Measurements from ENCODE around the gene TUFT1. TPM values are rescaled to one million over a fixed set of nuclear protein-coding genes. Genes with fewer than 3 reads are reported as not detected.
"Not testable (repeated sequence)": the region's sequence is repeated elsewhere in the genome, so short reads cannot be mapped to it uniquely, and the experiment has no call there.

TUFT1 gene
- total RNA-seq, 1 donor from 2014 or later, result 36.6 TPM

DNA sequence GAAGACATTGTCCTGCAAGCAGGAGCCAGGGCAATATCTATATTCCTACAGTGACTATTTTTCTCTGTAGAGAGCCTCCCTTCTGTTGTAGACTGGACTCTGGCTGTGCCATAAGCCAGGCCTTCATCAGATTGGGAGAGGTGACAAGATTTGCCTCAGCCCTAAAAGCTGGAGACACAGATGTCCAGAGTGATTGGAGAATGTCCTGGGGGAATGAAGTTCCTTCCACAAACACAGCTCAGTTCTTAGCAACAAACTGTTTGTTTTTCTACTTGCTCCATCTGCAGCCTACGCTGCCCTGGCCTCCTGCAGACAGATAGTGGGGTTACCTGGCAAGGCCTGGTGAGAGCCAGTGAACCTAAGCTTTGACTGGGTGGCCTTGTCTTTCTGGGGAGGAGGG lies 41.8 kb downstream of the TUFT1 start:
- no peak for ATAC-seq

DNA sequence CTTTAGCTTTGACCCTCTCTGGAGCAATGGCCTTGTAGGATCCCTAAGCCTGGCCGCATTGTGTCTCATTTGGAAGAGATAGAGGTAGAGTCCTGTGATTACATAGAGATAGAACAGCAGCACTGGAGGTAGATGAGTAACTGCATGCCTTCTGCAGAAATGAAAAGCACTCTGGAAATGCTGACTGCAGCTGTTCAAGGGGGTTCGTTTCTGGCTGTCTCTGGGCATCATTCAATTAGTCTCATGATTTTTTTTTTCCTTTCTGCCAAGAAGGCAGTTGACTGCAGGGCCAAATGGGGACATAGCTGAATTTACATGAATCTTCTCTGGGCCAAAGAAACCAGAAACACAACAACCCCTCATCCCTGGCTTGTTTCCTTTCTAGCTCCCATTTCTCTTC lies 43.7 kb downstream of the TUFT1 start:
- peak; percentile 18 for ATAC-seq

DNA sequence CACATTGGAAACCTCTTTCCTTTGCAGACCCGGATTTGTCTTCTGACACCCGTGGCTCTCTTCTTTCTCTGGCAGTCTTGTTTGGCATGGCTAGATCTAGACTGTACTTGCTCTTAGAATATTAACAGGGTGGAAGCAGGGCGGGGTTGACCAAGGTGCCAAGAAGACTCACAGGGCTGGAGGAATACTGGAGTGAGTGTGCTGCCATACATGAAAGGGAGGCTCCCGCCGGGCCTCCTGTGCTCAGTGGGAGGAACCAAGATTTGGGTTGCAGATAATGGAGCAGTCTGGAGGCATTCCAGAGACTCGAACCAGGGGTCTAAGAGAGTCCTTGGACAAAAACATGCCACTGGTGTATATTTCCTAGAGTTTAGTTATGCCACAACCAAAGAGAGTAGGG lies 44.2 kb downstream of the TUFT1 start:
- ATAC-seq, result peak; percentile 85

DNA sequence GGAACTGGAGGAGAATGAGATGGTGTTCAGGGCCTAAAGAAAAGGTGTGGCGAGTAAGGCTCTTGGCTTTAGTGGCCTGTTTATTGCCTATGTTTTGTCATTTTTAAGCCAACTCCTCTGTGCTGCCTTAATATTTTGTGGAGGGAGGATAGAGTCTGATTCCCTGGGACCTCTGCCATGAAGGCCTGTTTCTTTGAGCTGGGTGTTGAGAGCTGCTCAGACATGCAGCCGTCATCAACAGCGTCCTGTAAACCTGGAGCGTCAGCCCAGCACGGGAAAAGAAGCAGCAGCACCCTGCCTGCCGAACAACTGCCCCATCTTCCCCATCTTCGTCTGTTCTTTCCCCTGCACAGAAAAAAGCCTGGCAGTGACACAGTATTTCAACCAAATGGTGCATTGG lies 44.7 kb downstream of the TUFT1 start:
- ATAC-seq, result peak; percentile 51

DNA sequence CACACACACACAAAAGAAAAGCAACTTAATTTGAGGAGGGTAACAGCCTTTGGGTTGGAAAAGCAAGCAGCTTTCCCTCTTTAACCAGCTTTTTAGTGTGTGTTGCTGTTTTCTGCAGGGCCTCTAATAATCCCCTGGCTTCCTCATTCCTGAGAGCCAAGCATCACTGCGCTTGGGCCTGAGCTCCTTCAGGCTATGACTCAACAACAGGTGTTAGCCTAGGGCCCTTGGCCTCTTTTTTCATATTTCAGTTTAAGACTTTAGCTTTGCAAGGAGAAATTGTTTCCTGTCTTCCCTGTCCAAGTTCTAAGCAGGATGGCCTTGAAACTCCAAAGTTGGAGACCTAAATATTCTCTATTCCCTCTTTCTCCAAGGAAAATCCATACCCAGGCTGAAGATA lies 45.5 kb downstream of the TUFT1 start:
- peak; percentile 76 for ATAC-seq

DNA sequence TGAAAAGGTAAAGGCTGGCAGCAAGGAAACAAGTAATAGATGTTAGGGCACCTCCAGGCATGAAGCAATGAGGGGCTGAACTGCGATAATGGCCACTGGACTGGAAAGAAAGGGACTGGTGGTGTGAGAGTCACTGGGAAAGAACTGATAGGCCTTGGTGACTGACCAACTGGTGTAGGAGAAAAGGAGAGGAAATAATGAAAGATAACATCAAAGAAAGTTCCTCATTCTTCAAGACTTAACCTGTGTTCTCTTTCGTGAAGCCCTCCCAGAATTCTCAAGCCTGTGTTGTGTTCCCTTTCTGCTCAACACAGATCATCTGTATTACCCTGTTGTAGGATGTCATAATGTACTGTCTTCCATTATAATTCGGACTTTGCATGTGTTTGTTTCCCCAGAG lies 50.9 kb downstream of the TUFT1 start:
- ATAC-seq, result no peak

DNA sequence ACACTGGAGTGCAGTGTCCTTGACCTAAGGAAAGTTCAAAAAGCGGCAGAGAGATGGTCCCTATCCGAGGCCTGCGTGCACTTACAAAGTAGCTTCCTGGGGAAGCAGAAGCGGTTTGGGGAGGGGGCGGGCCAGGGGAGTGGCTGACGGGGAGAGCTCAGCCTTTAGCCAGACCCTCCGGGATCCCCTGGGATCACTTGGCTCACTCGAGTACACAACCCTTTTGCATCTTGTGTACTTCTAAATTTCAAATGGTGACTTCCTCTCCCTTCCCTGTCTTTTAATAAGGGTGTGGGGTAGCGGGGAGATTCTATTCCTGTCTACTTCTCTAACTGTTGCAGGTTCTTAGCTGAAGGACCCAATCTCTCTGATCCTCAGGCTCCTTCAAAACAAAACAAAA lies 53.6 kb downstream of the TUFT1 start:
- peak; percentile 6 for ATAC-seq

DNA sequence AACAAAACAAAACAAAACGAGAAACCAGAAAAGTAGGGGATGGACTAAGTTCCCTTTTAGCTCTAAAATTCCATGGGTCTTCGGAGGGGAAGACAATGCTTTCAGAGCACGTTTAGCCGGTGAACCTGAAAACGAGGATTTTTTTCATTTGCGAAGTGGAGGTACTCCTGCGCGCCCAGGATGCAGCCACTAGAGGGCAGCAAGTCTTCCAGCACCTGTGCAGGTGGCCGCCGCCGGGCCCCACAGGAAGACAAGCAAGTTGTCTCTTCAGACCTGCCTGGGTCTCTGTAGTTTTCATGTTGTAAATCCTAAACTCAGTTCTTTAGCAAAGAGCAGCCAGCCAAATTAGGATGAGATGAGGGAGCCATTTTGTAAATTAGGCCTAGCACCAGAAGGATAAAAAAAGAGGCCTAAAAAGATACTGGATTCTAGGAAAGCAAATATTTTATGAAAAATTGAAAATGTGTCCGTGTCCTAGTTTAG lies 54.1 kb downstream of the TUFT1 start:
- peak; percentile 85 for ATAC-seq

DNA sequence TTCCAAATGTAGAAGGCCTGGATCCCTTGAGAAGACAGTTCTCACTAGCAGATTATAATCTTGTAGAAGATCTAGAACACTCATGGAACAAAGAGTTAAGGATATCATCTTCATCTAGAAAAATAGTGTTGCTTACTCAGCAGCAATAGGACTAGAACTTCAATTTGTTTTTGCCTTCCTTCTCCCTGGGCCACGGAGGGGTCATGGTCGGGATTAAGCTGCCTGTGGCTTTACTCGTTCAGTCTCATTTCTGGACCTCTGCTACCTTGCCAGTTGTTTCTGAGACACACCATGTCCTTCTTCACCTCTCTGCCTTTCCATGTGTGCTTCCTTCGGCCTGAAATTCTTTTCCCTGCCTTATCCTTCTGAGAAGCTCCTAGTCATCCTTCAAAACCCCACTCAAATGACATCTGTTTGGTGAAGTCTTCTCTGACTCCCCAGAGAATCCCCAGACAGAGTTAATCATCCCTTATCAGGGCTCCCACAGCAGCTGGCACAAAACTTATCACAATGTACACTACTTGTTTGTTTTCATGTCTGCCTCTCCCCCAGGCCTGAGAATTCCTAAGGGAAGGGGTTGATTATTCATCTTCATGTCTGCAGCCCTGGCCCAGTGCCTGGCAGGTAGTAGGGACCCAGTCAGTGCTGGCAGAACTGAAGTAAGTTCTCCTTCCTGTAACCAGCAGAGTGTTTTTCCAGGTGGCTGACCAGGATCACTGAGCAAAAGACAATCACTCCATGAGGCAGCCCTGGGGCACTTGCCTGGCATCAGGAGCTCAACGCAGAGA lies 56.3 kb downstream of the TUFT1 start:
- ATAC-seq, result peak; percentile 13

DNA sequence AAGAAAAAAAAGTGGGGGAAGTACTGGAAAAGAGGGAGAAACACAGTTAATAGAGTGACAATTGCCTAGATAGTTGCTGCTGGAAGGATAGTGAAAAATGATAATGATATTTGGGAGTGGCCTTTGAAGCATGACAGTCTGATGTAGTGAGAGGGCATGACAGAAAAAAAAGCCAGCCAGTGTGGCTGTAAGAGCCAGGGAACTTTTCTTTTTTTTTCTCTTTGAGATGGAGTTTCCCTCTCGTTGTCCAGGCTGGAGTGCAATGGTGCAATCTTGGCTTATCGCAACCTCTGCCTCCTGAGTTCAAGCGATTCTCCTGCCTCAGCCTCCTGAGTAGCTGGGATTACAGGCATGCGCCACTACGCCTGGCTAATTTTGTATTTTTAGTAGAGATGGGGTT lies 62.4 kb downstream of the TUFT1 start:
- ATAC-seq, result not testable (repeated sequence)

DNA sequence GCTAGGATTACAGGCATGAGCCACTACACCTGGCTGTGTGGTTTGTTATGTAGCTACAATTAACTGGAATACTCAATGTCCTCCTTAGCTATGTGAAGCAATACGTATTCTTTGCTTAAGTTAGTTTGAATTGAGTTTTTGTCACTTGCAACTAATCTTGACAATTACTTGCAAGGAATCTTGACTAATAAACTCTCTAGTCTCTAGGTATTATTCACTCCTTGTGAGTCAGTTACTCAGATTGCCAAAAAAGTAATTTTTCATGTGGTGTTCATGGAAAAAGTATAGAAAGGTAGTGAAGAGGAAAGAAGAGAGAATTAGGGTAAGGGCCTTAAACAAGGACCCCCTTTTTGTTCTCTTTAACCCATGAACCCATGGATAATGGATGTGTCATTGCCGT lies 64.2 kb downstream of the TUFT1 start:
- ATAC-seq, result no peak

DNA sequence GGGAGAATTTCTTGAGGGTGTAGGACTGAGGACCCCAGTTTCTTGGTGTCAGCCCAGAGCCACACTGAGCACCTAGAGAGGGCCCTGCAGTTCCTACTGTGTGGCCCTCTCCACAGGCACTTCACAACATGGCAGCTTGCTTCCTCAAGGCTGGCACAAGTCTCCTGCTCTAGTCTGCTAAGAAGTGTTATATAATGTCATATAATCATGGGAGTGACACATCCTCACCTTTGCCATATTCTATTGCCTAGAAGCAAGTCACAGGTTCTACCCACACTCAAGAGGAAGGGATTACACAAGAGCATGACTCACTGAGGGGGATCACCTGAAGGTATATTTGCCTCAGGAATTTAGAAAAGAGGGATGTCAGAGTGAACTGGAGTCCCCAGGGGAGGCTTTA lies 66.3 kb downstream of the TUFT1 start:
- ATAC-seq, result peak; percentile 86

DNA sequence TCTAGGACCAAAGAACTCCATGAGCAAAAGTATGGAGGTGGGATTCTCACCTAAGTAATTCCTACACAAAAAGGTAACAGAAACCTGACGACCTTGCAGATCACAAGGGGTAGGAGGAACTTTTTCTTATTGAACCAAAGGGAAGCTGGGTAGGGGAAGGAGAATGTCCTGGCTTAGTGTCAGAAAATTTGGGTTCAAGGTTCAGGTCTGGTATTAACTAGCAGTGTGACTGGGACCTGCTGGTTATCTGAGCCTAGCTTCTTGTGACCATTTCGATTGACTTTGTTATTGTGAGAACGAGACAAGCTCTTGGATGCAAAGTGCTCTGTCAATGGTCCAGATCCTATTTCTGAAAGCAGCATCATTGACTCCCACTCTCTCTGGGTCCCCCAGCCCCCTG lies 66.7 kb downstream of the TUFT1 start:
- ATAC-seq, result no peak

DNA sequence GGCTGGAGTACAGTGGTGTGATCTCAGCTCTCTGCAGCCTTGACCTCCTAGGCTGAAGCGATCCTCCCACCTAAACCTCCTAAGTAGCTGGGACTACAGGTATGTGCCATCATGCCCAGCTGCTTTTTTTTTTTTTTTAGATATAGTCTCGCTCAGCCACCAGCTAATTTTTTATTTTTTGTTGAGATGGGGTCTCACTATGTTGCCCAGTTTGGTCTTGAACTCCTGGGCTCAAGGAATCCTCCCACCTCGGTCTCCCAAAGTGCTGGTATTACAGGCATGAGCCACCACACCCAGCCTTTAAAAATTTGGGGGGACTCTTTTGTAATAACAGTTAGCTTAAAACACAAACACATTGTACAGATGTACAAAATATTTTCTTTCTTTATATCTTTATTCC lies 70.0 kb downstream of the TUFT1 start:
- ATAC-seq, result no peak

DNA sequence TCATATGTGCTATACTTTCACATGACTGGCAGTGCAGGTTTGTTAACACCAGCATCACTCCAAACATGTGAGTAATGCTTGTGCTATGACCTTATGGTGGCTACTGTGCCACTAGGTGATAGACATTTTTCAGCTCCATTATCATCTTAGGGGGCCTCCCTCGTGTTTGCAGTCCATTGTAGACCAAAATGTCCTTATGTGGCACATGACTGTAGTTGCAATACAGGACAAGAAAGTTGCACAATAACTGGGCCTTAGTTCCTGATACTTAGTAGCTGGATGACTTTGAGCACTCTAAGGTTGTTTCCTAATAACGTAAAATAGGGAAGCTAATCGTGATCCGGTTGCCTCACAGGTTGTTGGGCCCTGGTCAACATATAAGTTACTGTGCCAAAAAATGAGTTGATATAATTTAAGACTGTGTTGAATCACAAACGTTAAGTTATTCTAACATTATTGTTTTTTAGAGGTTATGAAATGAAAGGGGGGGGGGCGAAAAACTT lies 71.2 kb downstream of the TUFT1 start:
- ATAC-seq, result peak; percentile 64

DNA sequence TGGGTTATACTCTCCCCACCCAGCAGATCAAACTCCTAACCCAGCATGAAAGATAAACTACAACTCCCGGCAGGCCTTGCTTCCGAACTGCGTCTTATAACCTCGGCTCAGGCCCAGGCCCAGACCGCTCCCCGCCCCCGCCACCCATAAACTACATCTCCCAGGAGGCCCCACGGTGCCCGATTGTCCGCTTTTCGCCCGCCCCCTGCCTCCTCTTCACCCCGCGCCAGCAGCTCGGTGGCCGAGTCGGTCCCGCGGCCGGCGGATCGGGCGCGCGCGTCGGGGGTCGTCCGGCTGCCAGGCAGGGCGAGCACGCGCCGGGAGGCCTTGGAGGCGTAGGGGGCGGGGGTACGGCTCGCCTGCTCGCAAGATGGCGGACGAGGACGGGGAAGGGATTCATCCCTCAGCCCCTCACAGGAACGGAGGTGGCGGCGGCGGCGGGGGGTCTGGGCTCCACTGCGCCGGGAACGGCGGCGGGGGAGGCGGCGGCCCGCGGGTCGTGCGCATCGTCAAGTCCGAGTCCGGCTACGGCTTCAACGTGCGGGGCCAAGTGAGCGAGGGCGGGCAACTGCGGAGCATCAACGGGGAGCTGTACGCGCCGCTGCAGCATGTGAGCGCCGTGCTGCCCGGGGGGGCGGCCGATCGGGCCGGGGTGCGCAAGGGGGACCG lies 71.9 kb downstream of the TUFT1 start, which contains the start of gene SNX27:
SNX27 (plus strand) TSS at position 219 of the 669 bp plus-strand sequence; CDS start at position 371, 152 bp downstream.
- peak; percentile 92 for ATAC-seq

DNA sequence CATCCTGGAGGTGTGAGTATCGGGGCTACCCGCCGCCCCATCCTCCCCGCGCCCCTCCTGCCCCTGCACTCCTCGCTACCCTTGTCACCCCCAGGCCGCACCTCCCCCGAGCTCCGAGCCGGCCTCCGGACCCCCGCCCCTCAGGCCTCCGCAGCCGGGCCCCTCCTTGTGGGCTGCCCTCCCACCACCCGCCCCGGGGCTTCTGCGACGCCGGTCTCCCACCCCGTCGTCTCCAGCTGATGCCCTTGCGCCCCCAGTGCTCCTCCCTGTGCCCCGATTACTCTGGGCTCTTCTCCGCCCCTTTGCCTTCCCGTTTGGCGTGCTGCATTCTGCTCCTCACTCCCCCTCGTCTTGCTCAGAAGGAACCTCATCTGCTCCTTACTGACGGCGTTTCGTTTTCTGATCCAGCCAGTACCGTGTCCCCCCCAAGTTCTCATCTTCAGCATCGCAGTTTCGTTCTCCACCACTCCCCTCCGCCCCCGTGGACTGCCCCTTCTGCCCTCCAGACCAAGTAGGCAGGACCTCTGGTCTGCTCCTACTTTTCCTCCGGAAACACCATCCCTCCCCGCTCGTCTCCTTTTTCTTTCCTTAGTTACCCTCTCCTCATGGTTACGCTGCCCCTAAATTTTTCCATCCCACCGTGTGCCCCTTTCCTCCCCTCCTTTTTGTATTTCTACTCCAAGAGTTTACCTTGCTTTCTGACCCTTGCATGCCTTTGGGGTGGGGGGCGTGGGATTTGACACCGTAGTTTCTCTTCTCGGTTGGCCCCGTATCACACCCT lies 72.6 kb downstream of the TUFT1 start:
- peak; percentile 18 for ATAC-seq

DNA sequence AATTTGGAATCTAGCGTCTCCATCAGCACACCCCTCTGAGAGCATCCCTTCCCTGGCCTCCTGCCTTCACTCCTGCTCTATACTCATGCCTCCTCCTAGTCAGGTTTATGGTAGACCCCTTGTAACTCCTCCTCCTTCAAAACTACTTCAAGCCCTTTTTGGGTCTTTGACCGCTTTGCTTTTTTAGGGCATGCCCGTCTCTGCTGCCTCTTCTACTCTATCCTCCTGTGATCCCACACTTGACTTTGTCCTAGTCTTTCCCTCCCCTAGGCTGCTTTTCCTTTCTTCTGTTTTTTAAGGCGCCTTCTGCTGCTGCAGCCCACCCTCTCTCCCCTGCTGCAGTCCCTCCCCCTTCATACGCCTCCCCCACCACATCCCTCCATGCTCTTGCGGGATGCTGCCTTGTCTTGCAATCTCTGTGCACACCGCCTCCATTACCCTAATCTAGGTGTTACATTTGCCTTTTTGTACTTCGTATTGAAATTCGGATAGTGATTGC lies 73.2 kb downstream of the TUFT1 start:
- no peak for ATAC-seq

DNA sequence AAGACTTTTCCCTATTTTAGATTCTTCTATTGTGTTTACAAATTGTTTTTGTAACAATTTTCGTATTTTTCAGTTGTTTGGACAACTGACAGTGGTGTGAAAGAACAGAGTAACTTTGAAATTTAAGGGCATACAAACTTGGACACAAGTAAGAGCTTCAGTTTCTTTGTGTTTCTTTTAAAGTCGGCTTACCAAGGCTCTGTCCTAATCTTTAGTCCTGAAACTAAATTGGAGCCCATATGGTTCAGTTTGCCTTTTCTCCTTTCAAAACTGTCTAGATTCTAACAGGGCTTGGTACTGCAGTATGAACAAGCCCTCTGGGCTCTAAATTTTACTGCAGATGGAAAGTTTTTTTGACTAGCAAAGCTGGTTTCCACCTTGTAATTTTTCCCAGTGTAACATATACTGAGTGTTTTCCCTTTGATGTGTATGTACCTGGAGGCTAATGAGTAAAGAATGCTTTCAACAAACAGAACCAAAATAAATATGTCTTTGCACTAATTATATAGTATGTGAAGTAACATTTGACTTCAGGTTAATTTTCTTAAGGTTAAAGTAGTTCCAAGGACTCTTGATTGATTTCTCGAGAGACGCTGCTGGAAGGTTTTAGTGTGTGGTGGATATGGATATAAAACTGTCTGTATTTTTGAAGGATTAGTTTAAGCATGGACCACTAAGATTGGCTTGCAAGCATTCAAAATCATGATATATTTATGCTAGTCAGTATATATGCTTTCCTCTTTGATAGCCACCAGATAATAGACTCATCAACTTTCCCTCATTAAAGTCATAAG lies 75.8 kb downstream of the TUFT1 start:
- no peak for ATAC-seq

DNA sequence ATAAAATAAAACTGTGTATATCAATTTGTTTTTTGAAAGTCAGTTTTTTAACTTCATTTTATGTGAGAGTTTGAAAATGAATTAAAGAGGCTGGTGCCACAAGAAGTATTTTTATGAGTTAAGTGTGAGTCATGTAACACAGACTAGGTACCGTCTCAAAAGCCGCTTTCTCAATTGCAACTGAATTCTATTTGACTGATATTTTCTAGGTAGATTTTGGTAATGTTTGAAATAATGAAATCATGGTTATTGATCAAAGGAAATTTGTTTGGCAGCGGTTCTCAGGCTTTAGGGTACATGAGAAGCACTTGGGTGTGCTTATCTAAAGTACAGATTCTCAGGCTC lies 76.4 kb downstream of the TUFT1 start:
- no peak for ATAC-seq

DNA sequence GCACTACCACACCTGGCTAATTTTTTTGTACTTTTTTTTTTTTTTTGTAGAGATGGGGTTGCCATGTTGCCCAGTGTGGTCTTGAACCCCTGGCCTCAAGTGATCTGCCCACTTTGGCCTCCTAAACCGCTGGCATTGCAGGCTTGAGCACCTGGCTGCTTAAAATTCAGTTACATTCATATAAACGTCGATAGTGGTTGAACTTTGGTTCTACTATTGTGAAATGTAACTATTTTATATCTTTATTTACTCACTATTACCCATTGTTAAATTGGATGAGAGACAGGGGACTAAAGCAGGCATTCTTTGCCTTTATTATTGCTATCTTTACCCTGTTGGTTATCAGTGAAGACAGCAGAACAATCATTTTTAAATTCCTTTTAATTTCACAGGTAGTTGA lies 77.9 kb downstream of the TUFT1 start:
- no peak for ATAC-seq

DNA sequence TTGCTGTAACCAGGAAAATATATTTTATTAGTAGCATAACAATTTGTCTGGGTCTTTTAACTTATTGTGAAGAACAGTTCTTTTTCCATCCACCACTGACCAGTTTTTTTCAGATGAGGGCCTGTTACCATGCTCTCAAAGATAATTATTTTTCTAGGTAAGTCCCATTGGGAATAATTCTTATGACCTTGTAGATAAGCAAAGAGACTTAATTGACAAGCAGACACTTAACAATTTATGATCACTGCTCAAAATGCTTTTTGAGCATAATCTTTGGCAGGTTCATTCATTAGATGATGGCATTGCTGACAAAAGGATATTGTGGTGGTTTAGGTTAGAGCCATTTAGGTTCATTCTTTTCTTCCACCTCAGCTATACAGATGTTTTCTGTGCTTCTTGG lies 78.4 kb downstream of the TUFT1 start:
- no peak for ATAC-seq
